LNCAP (cell line): ENCODE measurements around the gene C2.
"Not testable (repeated sequence)": the region's sequence is repeated elsewhere in the genome, so short reads cannot be mapped to it uniquely, and the experiment has no call there.

Experiments
- TF ChIP-seq, protein P1 (sequence below): fragments of 450-650 bp; IDR thresholded peaks from 2 replicates; pipeline ENCODE4 v1.5.1; 2017; ENCODE audit warnings: mild to moderate bottlenecking

Gene C2

DNA sequence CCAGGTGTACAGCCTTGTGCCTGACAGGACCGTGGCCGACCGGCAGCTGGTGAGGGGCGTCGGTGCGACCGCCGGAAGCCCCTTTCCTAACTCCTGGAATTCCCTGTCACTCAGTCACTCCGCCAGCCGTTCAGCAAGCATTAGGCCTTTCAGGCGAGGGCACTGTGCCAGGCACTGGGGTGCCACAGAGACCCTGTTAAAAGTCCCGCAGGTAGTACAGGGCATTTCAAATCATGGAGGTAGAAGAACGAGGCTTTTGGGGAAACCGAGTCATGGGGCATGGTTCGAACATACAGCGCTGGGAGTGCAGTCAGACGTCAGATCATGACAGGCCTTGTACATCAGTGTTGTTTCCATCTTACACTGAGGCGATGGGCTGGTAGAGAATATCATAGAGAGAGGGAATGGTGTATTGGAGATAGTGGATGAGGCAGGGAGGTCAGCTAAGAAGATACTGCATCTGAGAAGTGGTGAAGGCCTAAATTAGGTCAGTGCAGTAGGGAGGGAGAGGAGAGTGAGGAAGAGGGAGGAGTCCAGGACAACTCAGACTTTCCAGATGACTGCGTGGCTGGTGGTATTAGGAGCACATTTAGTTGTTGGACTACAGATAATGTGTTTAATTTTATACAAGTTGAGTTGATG lies 45.3 kb downstream of the C2 start:
- TF ChIP-seq, protein P1, sequence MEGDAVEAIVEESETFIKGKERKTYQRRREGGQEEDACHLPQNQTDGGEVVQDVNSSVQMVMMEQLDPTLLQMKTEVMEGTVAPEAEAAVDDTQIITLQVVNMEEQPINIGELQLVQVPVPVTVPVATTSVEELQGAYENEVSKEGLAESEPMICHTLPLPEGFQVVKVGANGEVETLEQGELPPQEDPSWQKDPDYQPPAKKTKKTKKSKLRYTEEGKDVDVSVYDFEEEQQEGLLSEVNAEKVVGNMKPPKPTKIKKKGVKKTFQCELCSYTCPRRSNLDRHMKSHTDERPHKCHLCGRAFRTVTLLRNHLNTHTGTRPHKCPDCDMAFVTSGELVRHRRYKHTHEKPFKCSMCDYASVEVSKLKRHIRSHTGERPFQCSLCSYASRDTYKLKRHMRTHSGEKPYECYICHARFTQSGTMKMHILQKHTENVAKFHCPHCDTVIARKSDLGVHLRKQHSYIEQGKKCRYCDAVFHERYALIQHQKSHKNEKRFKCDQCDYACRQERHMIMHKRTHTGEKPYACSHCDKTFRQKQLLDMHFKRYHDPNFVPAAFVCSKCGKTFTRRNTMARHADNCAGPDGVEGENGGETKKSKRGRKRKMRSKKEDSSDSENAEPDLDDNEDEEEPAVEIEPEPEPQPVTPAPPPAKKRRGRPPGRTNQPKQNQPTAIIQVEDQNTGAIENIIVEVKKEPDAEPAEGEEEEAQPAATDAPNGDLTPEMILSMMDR, result no peak

GRCh38 chr6:31977816-31978431 lies 50.4 kb downstream of the C2 start:
- TF ChIP-seq, protein P1, result no peak

- TF ChIP-seq, protein P1, result no peak
These were observed 51.3 kb downstream of the C2 start for GRCh38 chr6:31978831-31979230.

- TF ChIP-seq, protein P1, result no peak
These were observed 51.9 kb downstream of the C2 start for GRCh38 chr6:31979238-31979898.

GRCh38 chr6:31981744-31982143 lies 54.2 kb downstream of the C2 start, which contains the start of gene C4A:
Gene C4A, plus strand, starts transcription at chr6:31982057. Its CDS starts 51 bp downstream, at chr6:31982108.
- TF ChIP-seq, protein P1, result not testable (repeated sequence)
